Measurements from ENCODE around the gene CEPT1.

DNA sequence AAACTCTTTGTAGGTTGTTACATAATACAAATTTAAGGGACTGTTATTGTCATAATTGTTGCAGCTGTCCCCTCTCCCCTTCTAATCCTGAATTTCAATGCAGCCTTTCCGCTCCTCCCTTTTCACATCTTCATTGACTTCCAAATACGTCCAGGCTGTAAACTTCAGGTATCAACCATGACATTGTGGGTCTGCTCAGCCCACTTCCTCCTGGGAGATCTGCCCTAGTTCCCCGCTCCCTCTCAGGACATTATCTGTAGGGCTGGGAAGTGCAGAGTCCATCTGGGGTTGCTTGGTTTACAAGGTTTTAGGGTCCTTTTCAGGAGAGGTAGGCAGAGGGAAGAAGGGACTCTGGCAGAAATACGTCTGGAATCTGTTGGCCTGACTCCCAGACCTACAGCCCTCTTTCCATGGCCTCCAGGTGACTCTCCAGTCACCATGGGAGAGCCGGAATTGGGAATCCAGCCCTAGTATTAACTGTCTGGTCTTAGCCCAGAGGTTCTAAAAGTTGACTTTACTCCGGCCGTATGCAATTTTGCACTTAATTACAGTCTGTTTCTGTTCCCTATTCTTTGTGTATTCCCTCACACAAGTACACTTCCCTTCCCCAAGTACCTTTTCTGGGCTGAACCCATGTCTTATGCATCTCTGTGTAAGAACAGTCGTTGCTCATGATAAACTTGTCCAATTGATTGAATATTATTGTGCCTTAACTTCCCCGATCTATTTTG lies 65.1 kb downstream of the CEPT1 start:
- TF ChIP-seq EZH2 (IDR thresholded peaks at IDR 0.05; ENCODE audit: borderline replicate concordance) (no peak), CTCF (IDR thresholded peaks at IDR 0.05; ENCODE audit: poor library complexity) (no peak), EZH2phosphoT487 (IDR thresholded peaks at IDR 0.05; ENCODE audit: low read depth, severe bottlenecking, unreplicated experiment) (no peak)

Measured in hepatocyte (in vitro differentiated cells).